ENCODE results near the gene EMILIN1.
"Not testable (repeated sequence)": the region's sequence is repeated elsewhere in the genome, so short reads cannot be mapped to it uniquely, and the experiment has no call there.

The EMILIN1 gene

DNA sequence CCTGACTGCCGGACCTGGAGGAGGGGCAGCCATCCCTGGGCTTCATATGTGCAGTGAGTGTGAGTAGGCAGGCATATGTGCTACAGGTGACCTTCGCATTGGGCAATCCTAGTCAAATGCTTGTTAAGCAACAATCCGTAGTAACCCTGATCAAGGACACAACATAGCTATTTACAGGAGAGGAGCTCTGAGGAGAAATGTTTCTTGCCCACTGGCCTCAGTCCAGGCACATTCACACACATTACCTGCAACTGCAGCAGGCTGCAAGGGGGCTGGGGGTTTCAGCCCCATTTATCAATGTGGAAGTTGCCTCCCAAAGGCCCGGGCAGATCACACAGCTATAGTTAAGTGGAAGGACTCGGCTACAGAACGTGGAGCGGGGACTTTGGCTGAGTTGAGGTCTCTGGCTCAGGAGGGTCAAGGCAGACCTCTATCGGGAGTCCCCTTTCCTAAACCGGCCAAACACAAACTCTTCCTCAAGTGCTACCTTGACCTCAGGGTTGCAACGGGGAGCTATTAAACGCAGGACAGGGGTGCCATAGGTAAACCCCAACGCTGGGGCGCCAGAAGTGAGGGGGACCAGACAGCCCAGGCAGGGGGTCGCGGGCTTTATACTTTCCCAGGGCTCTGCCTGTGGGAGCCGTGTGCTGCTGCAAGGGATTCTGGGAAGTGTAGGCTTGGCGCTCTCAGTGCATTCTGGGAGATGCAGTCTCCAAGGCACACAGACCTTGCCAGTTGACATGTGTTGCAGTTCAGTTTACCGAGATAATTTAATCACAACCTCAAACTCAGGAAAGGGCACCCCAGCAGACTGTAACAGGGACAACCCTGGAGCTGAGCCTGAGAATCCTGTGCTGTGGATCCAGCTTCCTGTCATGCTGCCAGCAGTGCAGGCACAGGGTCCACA is 17.6 kb downstream of the EMILIN1 start:
- no peak for DNase-seq

DNA sequence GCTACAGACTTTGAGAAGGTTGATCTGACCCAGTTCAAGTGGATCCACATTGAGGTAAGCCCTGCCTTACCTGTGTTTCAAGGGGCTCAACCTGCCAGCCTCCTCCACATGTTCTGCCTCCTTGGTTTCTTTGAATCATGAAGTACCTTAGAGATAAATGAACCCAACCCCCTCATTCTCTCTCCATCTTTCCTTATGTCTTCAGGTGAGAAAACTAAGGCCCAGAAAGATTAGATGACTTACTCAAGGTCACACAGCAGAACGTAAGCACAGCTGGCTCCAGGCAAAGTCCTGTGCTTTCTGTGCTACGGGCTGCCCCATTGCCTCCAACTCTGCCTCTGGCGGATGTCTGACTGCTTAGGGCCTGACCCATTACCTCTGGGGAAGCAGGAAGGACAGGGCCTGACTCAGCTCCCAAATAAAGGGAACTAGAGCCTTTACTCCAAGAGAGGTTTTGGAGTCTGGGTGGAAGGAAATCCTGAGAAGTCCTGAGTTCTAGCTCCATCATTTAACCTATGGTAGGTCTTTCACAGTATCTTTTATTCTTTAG is 18.4 kb downstream of the EMILIN1 start:
- DNase-seq = no peak

DNA sequence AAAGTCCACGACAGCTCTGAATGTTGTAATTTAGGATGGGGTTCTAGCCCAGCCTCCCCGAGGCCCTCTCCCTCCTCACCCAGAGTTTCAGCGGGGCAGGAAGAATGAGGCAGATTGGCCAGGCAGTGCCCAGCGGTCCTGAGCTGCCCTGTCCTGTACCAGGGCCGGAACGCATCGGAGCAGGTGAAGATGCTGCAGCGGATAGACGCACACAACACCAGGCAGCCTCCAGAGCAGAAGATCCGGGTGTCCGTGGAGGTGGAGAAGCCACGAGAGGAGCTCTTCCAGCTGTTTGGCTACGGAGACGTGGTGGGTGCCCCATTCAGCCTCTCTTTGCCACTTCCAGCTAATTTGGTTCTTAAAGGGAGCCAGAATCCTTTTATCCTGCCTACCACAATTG is 18.9 kb downstream of the EMILIN1 start:
- no peak for DNase-seq

DNA sequence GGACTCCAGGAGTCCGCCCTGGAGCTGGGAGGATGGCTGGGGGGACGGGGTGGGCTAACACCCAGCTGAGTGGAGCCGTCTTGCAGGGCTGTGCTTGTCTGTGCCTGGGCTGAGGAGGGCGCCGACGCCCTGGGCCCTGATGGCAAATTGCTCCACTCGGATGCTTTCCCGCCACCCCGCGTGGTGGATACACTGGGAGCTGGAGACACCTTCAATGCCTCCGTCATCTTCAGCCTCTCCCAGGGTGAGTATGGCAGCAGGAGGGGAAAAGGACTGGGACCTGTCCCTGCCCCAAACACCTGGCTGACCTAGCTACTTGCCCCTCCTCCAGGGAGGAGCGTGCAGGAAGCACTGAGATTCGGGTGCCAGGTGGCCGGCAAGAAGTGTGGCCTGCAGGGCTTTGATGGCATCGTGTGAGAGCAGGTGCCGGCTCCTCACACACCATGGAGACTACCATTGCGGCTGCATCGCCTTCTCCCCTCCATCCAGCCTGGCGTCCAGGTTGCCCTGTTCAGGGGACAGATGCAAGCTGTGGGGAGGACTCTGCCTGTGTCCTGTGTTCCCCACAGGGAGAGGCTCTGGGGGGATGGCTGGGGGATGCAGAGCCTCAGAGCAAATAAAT is 21.0 kb downstream of the EMILIN1 start:
- no peak for DNase-seq

DNA sequence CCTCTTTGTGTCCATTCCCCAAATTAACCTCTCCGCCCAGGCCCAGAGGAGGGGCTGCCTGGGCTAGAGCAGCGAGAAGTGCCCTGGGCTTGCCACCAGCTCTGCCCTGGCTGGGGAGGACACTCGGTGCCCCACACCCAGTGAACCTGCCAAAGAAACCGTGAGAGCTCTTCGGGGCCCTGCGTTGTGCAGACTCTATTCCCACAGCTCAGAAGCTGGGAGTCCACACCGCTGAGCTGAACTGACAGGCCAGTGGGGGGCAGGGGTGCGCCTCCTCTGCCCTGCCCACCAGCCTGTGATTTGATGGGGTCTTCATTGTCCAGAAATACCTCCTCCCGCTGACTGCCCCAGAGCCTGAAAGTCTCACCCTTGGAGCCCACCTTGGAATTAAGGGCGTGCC is 21.6 kb downstream of the EMILIN1 start:
- DNase-seq = no peak

DNA sequence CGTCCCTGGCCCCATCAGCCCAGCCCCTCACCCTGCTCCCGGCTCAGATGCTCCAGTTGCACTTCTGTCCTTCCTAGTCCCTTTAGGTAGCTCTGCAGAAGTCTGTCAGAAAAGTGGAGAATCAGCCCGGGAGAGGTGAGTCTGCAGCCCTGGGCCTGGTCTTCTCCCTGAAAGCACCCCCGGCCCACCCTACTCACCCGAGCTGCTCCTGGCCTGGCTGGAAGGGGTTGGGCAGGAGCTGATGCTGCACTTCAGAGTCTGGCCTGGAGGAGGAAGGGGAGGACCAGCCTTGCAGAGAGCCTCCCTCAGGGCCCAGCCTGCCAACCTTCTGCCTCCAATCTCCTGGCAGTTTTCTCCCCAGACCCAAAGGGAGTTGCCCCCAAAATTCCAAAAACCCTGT is 23.9 kb downstream of the EMILIN1 start:
- no peak for DNase-seq

DNA sequence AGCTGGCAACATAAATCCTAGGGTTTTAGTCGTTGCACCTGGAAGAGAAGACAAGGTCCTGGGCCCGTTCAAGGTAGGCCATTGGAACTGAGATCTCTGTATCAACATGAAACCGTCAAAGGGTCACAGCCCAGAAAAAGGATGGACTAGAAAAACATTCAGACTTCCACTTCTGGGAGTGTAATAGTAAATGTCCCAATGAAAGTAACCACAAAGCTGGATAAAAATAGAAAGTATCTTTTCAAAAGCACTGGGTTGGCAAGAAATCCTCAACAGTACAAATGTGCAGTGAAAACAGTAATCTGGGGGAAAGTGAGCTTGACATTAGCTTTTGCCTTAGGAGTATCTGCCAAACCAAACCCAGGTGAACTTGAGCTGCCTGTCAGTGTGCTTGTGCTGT is 27.6 kb downstream of the EMILIN1 start:
- DNase-seq = no peak

DNA sequence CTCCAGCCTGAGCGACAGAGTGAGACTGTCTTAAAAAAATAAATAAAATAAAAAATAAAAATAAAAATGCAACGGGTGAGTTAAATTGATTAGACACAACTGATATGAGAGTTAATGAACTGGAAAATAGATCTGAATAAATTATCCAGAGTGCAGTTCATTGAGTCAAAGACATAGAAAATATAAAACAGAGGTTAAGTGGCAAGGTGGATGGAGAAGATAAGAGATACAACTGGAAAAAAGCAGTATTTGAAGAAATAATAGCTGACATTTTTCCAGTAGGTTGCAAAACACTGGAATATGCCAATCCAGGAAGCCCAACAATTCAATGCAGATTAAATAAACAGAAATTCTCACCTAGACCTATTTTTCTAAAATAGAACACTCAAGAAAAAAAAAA is 29.8 kb downstream of the EMILIN1 start:
- no peak for DNase-seq

DNA sequence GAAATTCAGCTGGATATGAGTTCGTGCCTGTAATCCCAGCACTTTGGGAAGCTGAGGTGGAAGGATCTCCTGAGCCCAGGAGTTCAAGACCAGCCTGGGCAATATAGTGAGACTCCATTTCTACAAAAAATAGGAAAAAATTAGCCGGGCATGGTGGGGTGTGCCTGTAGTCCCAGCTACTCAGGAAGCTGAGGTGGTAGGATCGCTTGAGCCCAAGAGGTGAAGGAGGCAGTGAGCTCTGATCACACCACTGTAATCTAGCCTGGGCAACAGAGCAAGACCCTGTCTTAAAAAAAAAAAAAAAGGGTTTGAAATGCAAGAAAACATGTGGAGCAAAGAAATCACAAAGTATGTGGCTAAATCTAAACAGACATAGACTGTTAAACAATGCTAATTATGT is 30.7 kb downstream of the EMILIN1 start:
- DNase-seq = no peak

DNA sequence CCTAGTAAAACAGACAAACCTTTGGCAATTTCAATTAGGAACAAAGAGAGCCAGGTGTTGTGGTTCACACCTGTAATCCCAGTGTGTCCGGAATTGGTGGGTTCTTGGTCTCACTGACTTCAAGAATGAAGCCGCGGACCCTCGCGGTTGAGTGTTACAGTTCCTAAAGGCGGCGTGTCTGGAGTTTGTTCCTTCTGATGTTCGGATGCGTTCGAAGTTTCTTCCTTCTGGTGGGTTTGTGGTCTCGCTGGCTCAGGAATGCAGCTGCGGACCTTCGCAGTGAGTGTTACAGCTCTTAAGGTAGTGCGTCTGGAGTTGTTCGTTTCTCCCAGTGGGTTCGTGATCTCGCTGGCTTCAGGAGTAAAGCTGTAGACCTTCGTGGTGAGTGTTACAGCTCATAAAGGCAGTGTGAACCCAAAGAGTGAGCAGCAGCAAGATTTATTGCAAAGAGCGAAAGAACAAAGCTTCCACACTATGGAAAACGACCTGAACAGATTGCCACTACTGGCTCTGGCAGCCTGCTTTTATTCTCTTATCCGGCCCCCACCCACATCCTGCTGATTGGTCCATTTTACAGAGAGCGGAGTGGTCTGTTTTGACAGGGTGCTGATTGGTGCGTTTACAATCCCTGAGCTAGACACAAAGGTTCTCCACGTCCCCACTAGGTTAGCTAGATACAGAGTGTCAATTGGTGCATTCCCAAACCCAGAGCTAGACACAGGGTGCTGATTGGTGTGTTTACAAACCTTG is 32.4 kb downstream of the EMILIN1 start:
- DNase-seq = not testable (repeated sequence)

DNA sequence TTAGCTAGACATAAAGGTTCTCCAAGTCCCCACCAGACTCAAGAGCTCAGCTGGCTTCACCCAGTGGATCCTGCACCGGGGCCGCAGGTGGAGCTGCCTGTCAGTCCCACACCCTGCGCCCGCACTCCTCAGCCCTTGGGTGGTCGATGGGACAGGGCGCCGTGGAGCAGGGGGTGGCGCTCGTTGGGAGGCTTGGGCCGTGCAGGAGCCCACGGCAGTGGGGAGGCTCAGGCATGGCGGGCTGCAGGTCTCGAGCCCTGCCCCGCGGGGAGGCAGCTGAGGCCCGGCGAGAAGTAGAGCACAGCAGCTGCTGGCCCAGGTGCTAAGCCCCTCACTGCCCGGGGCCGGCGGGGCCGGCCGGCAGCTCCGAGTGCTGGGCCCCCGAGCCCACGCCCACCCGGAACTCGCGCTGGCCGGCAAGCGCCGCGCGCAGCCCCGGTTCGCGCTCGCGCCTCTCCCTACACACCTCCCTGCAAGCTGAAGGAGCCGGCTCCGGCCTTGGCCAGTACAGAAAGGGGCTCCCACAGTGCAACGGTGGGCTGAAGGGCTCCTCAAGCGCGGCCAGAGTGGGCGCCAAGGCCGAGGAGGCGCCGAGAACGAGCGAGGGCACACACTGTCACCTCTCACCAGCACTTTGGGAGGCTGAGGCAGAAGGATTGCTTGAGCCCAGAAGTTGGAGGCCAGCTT is 33.1 kb downstream of the EMILIN1 start:
- not testable (repeated sequence) for DNase-seq

DNA sequence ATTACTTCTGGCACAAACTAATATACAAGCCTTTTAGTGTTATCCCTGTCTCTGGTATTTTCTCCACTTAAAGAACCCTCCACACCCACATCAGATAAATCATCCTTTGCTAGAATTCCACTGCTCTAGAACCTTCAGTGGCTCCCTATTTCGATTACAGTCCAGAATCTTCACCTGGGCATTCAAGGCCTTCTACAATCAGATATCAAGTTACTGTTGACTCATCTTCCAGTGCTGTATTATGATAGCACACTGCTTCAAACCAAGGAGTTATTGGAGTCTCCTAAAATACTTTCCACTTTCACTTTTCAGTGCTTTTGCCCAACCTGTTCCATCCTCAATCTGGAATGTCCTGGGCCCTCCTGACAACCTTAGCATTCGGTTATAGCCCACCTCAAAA is 37.1 kb downstream of the EMILIN1 start:
- DNase-seq = no peak

DNA sequence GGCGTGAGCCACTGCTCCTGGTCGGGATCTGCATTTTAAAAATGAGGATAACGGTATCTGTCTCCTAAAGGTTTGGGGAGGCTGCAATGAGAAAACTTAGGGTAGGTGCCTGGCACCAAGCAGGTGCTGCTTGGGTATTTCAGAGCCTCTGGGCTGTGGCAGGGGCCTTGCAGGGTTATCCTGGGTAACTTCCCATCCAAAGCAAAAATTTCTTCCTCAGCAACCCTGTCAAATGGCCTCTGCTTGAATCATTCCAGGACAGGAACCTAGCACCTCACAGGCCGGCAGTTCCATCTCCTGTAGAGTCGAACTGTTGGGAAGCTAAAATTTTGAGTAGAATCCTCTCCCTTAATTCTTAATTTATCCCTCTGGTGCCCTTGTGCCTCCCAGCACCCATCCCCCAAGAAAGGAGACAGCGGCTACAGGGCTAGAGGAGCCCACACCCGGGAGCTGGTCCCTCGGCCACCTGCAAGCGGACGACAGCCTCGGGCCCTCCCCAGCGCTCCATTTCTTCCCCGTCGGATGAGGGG is 39.6 kb downstream of the EMILIN1 start:
- no peak for DNase-seq

DNA sequence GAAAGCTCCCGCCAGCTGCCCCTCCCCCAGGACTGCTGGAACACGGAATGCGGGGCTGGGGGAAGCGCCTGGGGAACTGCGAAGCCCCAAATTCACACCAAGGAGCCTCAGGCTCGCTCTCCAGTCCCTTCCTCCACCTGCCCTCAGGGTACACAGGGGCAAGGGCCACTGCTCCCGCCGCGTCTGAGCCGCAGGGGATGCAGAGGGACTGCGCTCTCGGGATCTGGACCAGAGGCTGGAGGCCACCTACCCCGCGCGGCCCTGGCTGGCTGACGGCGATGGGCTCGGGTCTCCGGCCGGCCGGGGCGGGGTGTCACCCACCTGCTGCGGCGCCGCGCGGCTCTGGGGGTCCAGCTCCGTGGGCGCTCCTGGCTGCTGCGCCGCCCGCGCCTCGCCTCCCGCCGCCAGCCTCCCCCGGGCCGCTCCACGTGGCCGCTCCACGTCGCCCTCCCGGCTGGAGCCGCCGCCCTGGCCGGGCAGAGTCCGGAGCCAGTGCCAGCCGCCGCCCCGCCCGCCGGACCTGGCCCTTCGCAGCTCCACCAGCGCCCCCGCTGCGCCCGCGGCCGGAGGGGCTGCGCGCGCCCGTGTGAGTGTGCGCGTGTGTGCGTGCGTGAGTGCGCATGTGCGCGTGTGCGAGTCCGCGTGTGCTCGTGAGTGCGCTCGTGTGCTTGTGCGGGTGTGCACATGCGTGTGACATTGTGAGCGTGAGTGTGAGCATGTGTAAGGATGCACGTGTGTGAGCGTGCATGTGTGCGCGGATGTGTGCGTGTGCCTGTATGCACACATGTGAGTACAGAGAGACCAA is 40.3 kb downstream of the EMILIN1 start, which contains the start of gene CGREF1:
TSS of gene CGREF1 (minus strand) at position 604 of the 805 bp plus-strand sequence. CDS start 14,762 bp downstream, outside the sequence.
- DNase-seq = peak; percentile 26

DNA sequence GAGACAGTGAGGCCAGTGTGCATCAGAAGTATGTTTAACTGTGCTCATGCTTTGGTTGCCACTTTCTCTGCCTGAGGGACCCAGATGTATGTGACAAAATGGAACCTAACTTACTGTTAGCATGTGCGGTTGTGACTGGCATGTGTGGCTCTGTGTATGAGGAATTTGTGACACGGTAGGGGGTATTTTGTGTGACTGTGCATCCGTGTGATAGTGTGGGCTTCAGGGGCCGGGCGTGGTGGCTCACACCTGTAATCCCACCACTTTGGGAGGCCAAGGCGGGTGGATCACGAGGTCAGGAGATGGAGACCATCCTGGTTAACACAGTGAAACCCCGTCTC is 40.9 kb downstream of the EMILIN1 start:
- DNase-seq = not testable (repeated sequence)

DNA sequence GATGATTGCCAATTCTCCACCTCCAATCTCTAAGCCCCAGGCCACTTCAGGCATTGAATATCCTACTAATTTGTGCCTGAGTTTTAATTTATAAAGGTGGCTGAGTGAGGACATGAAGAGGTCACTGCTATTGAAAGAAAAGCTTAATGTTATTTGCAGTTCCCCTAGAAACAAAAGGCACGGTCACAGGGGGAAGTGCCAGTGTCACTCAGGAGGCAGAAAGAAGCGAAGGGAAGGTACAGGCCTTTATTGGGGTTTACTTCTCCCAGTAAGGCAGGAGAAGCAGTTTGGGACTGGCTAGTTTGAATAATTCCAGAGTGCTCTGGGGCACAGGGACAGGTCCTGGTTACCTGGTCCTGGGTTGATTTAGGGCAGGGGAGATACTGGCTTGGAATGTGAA is 43.5 kb downstream of the EMILIN1 start:
- DNase-seq = no peak

DNA sequence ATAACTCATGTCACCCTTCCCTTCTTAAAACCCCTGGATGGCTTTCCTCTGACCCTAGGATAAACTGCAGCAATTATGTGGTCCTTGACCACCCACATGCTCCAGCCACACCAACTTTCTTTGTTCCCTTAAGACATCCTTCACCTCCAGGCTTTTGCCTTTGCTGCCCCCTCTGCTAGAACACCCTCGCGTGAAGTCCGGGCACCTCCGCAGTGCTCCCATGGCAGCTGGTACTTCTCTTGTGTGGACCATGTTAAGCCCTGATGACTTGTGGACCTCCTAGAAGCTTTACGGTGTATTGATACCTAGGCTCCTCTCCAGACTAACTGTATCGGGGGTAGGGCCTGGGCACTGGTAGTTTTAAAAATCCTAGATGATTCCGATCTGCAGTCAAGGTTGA is 44.4 kb downstream of the EMILIN1 start:
- DNase-seq = no peak

DNA sequence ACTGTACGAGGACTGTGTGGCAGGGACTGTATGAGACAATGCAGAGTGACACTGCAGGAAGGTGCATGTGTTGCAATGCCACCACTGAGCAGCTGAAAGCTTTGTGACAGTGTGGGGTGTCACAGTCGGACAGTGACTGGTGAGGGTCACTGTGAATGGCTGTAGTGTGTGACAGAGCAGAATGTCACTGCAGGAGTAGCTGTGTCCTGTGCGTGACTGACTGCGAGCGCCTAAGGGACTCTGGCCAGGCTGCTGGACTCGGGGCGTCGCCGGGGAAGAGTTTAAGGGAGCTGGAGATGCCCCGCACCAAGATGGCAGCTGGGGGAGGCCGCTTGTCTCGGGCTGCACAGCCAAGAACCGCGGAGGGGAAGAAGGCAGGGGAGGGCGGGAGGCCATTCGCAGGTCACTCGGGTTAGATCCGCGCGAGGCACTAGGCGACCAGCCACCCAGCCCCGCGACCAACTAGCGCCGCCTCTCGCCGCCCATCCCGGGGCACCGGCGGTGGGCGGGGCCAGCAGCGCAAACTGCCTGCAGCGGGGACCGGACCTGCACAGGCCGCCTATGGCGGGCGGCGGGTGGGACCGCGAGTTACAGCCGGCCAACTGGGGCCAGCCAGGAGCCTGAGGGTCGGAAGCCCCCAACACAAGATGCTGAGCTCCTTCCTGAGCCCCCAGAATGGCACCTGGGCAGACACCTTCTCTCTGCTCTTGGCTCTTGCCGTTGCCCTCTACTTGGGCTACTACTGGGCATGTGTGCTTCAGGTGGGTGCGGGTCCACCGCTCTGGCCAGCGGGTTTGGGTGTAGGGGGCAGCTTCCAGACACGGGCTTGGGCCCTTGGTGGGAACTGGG is 45.1 kb downstream of the EMILIN1 start, which contains the start of gene ABHD1:
TSS of gene ABHD1 (plus strand) at position 514 of the 849 bp plus-strand sequence. CDS start at position 648, 134 bp downstream.
- DNase-seq = peak; percentile 58

DNA sequence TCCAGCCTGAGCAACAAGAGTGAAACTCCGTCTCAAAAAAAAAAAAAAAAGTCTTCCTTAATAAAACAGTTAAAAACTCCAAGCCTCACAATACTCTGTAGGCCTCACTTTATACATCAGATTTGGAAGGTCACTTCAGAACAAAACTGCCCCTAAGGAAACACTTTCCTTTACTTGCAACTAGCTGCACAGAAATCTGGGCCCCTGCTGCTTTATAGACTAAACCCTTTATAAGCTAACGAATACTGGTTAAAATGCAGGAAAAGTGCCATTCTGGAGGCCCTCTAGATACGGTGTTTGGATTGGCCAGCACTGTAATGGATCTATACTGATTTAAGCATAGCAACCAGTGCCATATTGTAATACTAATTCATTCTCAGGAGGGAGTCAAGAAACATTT is 46.7 kb downstream of the EMILIN1 start:
- DNase-seq = no peak

DNA sequence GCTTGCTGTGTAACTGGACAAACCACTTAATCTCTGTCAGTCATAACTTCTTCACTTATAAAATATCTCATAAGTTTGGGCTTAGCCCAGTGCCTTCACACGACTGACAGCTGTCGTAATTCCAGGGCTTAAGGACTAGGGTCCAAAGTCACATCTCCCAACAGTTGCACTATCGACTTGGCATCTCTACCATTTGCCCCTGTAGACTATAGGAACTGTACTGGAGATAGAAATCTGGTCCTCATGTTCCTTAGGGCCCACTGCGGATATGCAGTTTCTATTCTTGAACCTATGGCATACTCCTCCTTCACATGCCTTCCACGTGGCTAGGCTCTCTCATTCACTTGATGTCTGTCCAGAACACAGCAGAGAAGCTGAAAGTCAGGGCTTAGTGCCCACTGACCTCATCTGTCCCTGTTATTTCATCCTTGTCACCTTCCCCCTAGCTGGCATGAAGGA is 47.9 kb downstream of the EMILIN1 start:
- DNase-seq = no peak
